22Rv1 (cell line): ENCODE data around the gene ZNRF1.

Experiments
- CTCF ChIP-seq: fragments of 450-650 bp; IDR thresholded peaks from 2 replicates; pipeline ENCODE4 v1.5.1; 2017; ENCODE audit warnings: mild to moderate bottlenecking
- ZFX ChIP-seq: fragments of 450-650 bp; IDR thresholded peaks from 2 replicates; pipeline ENCODE4 v1.6.1; 2017; ENCODE audit warnings: antibody characterized with exemption, borderline replicate concordance

GRCh38 chr16:75107505-75107904 lies 108.7 kb downstream of the ZNRF1 start:
- TF ChIP-seq ZFX: no peak
- TF ChIP-seq CTCF: no peak
